ENCODE data around the gene SLC34A3.

SLC34A3 gene

DNA sequence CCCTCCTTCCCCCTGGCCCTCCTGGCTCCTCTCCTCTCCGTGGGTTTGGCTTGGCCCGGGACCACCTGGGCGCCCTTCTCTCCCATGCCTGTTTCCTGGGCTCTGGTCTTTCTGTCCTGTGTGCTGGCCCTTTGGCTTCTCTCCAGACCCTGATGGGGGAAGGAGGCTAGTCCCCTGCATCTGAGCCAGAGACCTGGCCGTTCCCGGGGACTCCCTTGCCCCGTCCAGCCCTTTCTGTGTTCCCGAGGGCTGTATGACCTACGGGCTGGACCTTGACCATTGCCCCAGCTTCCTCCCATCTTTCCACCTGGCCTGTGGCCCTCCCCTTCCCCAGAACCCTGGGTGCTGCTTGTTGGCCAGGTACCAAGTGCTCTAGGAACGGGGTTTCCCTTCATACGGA is 32.8 kb downstream of the SLC34A3 start:
- DNase-seq, result no peak

GRCh38 chr9:137264067-137264466 is 33.4 kb downstream of the SLC34A3 start:
- DNase-seq, result no peak

DNA sequence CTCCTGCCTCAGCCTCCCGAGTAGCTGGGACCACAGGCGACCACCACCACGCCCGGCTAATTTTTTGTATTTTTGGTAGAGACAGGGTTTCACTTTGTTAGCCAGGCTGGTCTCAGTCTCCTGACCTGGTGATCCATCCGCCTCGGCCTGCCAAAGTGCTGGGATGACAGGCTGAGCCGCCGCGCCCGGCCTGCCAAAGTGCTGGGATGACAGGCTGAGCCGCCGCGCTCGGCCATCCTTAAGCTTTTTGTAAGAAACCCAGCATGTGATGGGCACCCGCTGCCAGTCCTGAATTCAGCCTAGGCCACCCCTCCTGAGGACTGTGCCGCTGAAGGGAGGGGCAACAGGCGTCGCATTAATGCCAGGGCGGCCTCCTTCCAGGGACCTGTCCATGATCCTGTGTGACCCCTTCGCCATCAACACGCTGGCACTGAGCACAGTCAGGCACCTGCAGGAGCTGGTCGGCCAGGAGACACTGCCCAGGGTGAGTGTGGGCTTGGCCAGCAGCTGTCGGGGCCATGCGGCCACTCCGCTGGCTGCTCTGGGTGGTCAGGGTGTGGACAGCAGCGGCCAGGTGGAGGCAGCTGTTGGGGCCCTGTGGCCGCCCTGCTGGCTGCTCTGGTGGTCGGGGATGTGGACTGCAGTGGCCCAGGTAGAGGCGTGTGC is 34.9 kb downstream of the SLC34A3 start:
- DNase-seq, result no peak

GRCh38 chr9:137266162-137266527 is 35.4 kb downstream of the SLC34A3 start:
- DNase-seq, result no peak

GRCh38 chr9:137266585-137267453 is 36.1 kb downstream of the SLC34A3 start:
- DNase-seq, result no peak

- no peak for DNase-seq
Measured at GRCh38 chr9:137267933-137268355, 37.2 kb downstream of the SLC34A3 start.

- DNase-seq, result no peak
Measured at GRCh38 chr9:137268538-137269201, 38.0 kb downstream of the SLC34A3 start.

GRCh38 chr9:137269231-137269772 is 38.6 kb downstream of the SLC34A3 start:
- DNase-seq, result no peak

DNA sequence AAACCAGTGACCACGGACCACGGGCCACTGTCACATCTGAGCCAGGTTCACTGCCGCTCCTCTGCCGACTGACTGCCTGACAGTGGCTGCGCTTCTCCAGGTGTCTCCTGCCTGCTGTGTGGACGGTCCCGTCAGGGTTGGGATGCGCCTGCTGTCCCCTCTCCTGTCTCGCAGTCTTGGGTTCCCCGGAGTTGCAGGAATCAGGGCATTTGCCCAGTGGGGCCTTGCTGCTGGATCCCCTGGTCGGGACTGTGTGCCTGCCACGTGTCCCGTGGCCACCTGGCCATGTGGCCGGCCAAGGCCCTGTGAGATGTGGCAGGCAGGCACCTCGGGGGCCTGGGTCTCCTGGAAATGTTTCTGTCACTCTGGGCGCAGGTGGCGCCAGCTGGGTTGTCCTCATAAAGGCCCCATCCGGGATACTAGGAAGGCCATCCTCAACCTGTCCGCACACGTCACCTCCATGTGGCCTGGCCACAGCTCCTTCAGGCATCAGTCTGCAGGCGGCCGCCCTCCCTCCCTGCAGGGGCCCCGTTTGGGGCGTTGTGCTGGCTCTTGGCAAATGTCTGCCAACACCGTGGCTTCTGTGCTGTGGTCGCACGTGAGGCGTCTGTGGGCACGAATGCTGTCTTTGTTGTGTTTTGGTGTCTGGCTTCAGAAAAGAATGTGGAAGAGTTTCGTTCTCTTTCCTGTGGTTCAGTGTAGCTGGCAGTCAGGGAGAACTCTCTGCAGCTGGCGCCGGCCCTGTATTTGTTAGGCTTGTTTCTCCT is 40.4 kb downstream of the SLC34A3 start:
- peak; percentile 36 for DNase-seq

DNA sequence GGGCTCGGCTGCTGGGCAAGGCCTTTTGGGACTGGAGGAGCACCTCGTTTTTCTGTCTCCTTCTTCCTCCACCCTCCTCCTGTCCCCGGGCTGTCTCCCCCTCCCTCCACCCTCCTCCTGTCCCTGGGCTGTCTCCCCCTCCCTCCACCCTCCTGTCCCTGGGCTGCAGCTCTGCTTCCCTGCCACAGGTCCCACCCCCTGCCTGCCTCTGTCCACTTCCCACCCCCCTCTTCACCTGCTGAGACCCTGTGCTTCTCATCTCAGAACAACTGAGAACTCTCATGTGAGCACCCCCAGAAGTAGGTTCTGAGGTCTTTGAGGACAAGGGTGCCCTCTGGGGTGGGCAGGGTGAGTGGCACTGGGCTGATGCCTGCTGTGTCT is 41.0 kb downstream of the SLC34A3 start:
- no peak for DNase-seq

- no peak for DNase-seq
Measured at GRCh38 chr9:137272241-137273094, 41.8 kb downstream of the SLC34A3 start.

- no peak for DNase-seq
Measured at GRCh38 chr9:137273095-137273490, 42.4 kb downstream of the SLC34A3 start.

DNA sequence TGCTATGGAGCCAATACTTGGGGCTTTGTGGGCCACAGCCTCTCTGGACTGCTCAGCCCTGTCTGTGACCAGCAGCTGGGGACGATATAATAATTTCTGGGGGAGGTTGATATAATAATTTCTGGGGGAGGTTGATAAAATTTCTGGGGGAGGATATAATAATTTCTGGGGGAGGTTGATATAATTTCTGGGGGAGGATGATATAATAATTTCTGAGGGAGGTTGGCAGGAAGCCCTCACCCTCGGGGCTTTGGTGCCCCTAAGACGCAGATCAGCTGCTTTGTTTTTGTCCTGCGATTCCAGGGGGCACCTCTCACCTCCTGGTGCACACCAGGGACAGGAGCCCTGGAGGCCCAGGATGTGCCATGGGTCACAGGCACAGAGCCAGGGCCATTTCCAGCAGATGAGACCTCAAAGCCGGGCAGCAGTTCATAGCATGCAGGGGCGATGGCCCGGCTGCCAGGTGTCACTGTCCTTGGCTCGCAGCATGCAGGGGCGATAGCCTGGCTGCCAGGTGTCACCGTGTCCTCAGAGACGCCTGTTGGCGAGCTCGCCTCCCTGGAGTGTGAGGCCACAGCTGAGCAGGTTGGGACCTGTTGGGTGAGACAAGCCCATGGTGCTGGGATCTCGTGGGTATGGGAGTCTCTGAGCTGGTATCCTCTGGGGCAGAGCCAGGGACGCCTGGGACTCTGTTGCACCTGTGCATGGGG is 43.1 kb downstream of the SLC34A3 start:
- DNase-seq, result no peak

- no peak for DNase-seq
Measured at GRCh38 chr9:137275203-137275587, 44.5 kb downstream of the SLC34A3 start.

- DNase-seq, result no peak
Measured at GRCh38 chr9:137275588-137276472, 45.1 kb downstream of the SLC34A3 start.

GRCh38 chr9:137276473-137277328 is 46.0 kb downstream of the SLC34A3 start:
- DNase-seq, result no peak

- DNase-seq, result peak; percentile 56
Measured at GRCh38 chr9:137277329-137278041, 46.8 kb downstream of the SLC34A3 start, which contains the start of gene TOR4A. Gene TOR4A, plus strand, starts transcription at chr9:137277726. Its CDS starts 964 bp downstream, at chr9:137278690.

DNA sequence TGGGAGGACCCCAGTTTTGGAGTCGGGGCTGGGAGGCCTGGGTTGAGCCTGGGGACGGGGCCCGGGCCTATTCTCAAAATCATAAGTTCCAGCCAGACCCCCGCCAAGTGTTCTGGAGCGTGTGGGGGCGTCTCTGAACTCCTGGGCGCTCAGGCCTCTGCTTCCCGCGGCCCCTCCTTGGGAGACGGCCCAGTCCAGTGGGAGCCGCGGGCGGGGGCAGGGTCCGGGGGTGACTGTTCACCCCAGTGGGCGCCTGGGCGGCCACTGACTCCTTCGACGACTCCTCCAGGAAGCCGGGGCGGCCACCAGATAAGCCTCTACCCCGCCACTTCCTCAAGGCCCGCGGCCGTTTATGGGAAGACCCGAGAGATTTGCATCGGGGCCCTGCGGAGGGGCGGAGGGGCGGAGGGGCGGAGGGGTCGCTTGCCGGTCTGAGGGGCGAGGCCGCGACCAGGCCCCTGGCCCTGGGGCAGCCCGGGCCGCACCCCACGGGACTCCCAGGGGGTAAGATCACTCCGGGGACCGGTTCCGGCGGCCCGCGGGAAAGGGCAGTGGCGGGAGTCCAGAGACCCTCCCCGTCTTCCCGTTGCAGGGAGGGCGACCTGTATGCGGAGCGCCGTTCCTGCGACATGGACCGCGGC is 47.5 kb downstream of the SLC34A3 start:
- no peak for DNase-seq

All from activated CD4-positive, alpha-beta T cell treated with anti-CD3 and anti-CD28 coated beads for 48 hours (primary cell).